GM12874 (cell line): ENCODE measurements around the gene ZMIZ2.

Experiments used
- CTCF ChIP-seq: IDR thresholded peaks from 2 replicates; pipeline ENCODE4 v1.5.1; 2011; ENCODE audit warnings: low read depth, mild to moderate bottlenecking, control low read depth, low read length, moderate library complexity; ENCODE audit not compliant: insufficient read depth

The ZMIZ2 gene

GRCh38 chr7:44749992-44750391 lies 1.3 kb downstream of the ZMIZ2 start:
- TF ChIP-seq CTCF = no peak

DNA sequence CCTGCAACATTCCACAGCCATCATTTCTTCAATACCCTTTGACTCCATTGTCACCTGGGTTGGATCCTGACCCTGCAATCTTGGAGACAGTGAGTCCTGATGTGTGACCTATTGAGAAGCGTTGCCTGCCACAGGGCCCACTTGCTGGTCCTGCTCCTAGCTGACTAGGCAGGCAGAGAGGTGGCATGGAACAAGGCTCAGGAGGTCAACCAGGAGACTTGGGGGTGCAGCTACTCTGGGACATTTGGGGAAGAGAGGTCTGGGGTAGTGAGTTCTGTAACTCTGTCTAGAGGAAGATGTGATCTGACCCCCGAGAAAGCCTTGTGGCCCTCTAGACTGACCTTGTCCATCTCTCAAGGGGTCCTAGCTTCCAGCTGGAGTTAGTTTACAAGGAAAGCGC lies 1.8 kb downstream of the ZMIZ2 start:
- no peak for TF ChIP-seq CTCF

- TF ChIP-seq CTCF = no peak
These were observed 2.4 kb downstream of the ZMIZ2 start for GRCh38 chr7:44750921-44751571.

DNA sequence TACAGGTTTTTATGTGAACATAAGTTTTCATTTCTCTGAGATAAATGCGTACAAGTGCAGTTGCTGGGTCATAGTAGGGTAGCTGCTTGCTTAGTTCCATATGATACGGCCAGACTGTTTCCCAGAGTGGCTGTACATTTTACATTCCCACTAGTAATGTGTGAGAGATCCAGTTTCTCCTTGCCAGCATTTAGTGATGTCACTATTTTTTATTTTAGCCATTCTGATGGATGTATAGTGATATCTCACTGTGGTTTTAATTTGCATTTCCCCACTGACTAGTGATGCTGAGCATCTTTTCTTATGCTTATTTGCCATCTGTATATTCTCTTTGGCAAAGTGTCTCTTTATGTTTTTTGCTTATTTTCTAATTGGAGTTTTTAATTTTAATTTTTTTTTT lies 4.2 kb downstream of the ZMIZ2 start:
- no peak for TF ChIP-seq CTCF

- TF ChIP-seq CTCF = no peak
These were observed 6.4 kb downstream of the ZMIZ2 start for GRCh38 chr7:44754802-44755697.

- no peak for TF ChIP-seq CTCF
These were observed 7.3 kb downstream of the ZMIZ2 start for GRCh38 chr7:44755698-44756627.

GRCh38 chr7:44756904-44757303 lies 8.3 kb downstream of the ZMIZ2 start:
- no peak for TF ChIP-seq CTCF
